Naive B cell (primary cell): Measurements from ENCODE around the gene JADE1. TPM values are rescaled to one million over a fixed set of nuclear protein-coding genes. Genes with fewer than 3 reads are reported as not detected.

Experiments used
- ATAC-seq, 2 donors: fragments of 150-1000 bp; cut with Tn5 transposase; 2 replicates each; pipeline ENCODE4 v1.10.0; 2021; ENCODE audit warnings: low read depth in 2 of 2, mild to moderate bottlenecking in 2 of 2, moderate library complexity in 2 of 2
- DNase-seq: peaks from one replicate; pipeline ENCODE4 v3.0.0; 2022
- H3K27ac Mint-ChIP-seq, 6 donors: one replicate each; pipeline ENCODE4 v1.8.0; 2020 to 2022; ENCODE audit warnings: mild to moderate bottlenecking in 6 of 6, mixed read lengths in 6 of 6, moderate library complexity in 5 of 6, inconsistent platforms in 2 of 6
- H3K27me3 Mint-ChIP-seq, 3 donors: one replicate each; pipeline ENCODE4 v1.8.0; 2021 to 2022; ENCODE audit warnings: mixed read lengths in 3 of 3, mild to moderate bottlenecking in 1 of 3
- H3K36me3 Mint-ChIP-seq, 2 donors: one replicate each; pipeline ENCODE4 v1.8.0; 2020 to 2022; ENCODE audit warnings: mixed read lengths in 2 of 2, inconsistent platforms in 1 of 2, mild to moderate bottlenecking in 1 of 2
- H3K4me1 Mint-ChIP-seq, 3 donors: one replicate each; pipeline ENCODE4 v1.8.0; 2020 to 2022; ENCODE audit warnings: mixed read lengths in 3 of 3, inconsistent platforms in 1 of 3, mild to moderate bottlenecking in 1 of 3, moderate library complexity in 1 of 3
- H3K4me3 Mint-ChIP-seq, 8 donors: one replicate each; pipeline ENCODE4 v1.8.0; 2020 to 2022; ENCODE audit warnings: mild to moderate bottlenecking in 8 of 8, mixed read lengths in 8 of 8, moderate library complexity in 8 of 8, inconsistent platforms in 2 of 8
- H3K9me3 Mint-ChIP-seq, 7 donors: one replicate each; pipeline ENCODE4 v1.8.0; 2020 to 2022; ENCODE audit warnings: mixed read lengths in 7 of 7, mild to moderate bottlenecking in 5 of 7, inconsistent platforms in 2 of 7, moderate library complexity in 1 of 7
- polyA plus RNA-seq, 6 donors: library from polyadenylated mRNA; unstranded; fragments of 300-500 nt; fragmentation: Illumina TruSeq; gene quantifications; one replicate each; pipeline ENCODE4 v1.2.3, GENCODE V29; 2021; ENCODE audit warnings: low read depth in 6 of 6

JADE1 gene
- 10 to 100 TPM; 37.4 to 63.8 (median 41.2) TPM for polyA plus RNA-seq

DNA sequence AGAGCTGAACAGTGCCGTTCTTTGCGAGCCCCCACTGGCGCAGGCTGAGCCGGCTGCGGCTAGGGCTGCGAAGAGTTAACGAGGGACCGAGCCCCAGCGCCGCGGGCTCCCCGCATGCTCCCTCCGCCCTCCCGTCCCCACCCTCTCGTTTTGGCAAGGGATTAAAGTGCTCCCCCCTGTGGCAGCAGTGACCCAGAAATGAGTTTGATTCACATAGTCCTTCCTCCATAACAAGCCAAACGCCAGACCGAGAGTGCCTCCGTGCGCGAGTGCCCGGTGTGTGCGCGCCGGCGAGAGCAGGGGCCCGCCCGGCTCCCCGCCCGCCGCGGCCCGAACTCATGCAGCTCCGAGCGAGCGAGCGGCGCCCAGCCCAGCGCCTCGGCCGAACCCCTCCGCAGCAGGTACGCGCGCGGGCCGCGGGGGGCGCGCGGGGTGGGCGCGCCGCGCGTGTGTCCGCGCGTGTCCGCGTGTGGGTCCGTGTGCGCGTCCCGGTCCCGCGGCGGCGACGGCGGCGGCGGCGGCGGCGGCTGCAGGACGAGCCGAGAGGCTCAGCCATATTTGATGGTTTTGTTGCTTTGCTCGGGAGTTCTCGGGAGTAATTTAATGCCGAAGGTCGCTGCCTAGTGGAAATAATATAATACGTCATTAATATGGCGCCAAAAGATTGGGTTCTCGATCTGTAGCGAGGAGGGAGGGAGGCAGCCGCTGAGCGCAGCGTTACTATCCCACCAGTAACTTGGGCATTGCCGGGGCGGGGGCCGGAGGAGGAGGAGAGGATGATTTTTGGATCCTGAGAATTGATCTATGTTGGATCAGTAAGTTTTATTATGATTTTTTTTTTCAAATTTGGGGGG, at the start of gene JADE1:
TSS of gene JADE1 (plus strand) at position 224 of the 854 bp plus-strand sequence. CDS start 22,059 bp downstream, outside the sequence.
- peaks cover 14 to 23% (median 16%) of the 10 kb centered on the region in 3 donors for H3K4me1 Mint-ChIP-seq
- peak within 1 kb of the TSS; percentile 94 to 100 (median 99) for H3K4me3 Mint-ChIP-seq
- peaks cover 0 to 2% (median 0%) of the 10 kb centered on the region in 7 donors for H3K9me3 Mint-ChIP-seq
- no peaks in the 10 kb centered on the region for H3K27me3 Mint-ChIP-seq
- H3K27ac Mint-ChIP-seq, result peak within 1 kb of the TSS; percentile 94 to 99 (median 98)
- H3K36me3 Mint-ChIP-seq, result no peaks in the 10 kb centered on the region
- peak; percentile 90 for DNase-seq
- peak; percentile 71 to 73 for ATAC-seq

DNA sequence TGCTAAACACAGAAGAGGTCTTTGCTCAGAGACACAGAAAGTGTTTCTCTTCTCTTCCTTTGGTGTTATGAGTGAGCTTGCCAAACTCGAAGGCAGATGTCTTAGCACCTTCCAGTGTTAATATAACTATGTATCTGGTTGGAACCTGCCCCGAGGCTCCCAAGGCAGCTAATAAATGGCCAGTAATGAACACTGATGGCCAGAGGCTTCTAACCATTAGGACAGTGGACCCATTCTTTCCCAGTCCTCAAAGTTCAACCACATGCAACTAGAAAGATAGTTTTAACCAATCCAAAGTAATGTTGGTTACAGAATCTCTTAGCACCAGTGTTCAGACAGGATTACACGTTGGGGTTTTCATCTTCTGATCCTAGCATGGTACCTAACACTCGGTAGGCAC, 42.7 kb upstream of the JADE1 start:
- no peak overlapping the region for H3K4me3 Mint-ChIP-seq
- no peak for DNase-seq
- peaks cover 0 to 4% (median 0%) of the 10 kb centered on the region in 7 donors for H3K9me3 Mint-ChIP-seq
- peaks cover 0 to 4% of the 10 kb centered on the region in 2 donors for H3K36me3 Mint-ChIP-seq
- H3K4me1 Mint-ChIP-seq, result no peaks in the 10 kb centered on the region
- peaks cover 0 to 17% (median 0%) of the 10 kb centered on the region in 3 donors for H3K27me3 Mint-ChIP-seq
- H3K27ac Mint-ChIP-seq, result no peak overlapping the region
- ATAC-seq, result no peak

GRCh38 chr4:128768373-128768996, 41.0 kb upstream of the JADE1 start:
- ATAC-seq (no peak), DNase-seq (no peak)
- Mint-ChIP-seq H3K4me1 (no peaks in the 10 kb centered on the region), H3K9me3 (peaks cover 0 to 4% (median 0%) of the 10 kb centered on the region in 7 donors), H3K4me3 (no peak overlapping the region), H3K36me3 (peaks cover 0 to 4% of the 10 kb centered on the region in 2 donors), H3K27ac (no peak overlapping the region), H3K27me3 (peaks cover 0 to 11% (median 0%) of the 10 kb centered on the region in 3 donors)

DNA sequence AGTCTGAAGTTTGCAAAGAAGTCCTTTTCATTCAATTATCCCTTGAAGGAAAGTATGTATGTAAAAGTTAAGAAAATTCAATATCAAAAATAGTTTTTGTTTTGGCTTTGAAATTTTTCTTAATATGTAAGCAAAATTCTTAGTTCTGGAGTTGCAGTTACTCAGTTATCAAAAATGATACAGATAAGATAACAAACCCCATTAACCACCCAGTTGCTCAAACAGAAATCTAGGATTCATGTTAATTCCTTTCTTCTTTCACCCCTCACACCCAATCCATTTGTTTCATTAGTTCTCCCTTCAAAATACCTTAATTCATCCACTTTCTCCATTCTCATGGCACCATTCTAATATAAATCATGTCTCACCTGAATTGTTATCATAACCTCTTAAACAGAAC, 40.5 kb upstream of the JADE1 start:
- H3K4me1 Mint-ChIP-seq, result no peaks in the 10 kb centered on the region
- no peak overlapping the region for H3K27ac Mint-ChIP-seq
- peaks cover 0 to 4% of the 10 kb centered on the region in 2 donors for H3K36me3 Mint-ChIP-seq
- H3K4me3 Mint-ChIP-seq, result no peak overlapping the region
- DNase-seq (no peak), ATAC-seq (no peak)
- H3K9me3 Mint-ChIP-seq, result peaks cover 0 to 4% (median 0%) of the 10 kb centered on the region in 7 donors
- H3K27me3 Mint-ChIP-seq, result peaks cover 0 to 11% (median 0%) of the 10 kb centered on the region in 3 donors

DNA sequence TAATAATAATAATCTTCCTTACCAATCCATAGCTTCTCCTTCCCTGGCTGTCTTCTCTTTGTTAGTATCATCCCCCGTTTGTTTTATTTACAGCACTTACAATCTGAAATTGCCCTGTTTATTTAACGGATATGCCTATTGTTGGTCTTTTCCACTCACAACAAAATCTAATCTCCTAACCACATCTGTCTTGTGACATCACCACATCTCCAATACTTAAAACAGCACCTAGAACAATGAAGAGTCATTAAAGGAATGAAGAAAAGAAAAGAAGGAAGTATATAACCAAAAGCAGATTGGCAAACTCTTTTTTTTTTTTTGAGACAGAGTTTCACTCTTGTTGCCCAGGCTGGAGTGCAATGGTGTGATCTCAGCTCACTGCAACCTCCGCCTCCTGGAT, 38.7 kb upstream of the JADE1 start:
- peaks cover 0 to 8% (median 0%) of the 10 kb centered on the region in 3 donors for H3K27me3 Mint-ChIP-seq
- no peak for ATAC-seq
- H3K4me1 Mint-ChIP-seq, result no peaks in the 10 kb centered on the region
- no peak for DNase-seq
- peak overlapping the region in 1 of 6 donors; percentile 1 for H3K27ac Mint-ChIP-seq
- H3K4me3 Mint-ChIP-seq, result no peak overlapping the region
- H3K9me3 Mint-ChIP-seq, result peaks cover 0 to 4% (median 0%) of the 10 kb centered on the region in 7 donors
- H3K36me3 Mint-ChIP-seq, result peaks cover 0 to 4% of the 10 kb centered on the region in 2 donors

- no peak overlapping the region for H3K4me3 Mint-ChIP-seq
- no peak for ATAC-seq
- H3K36me3 Mint-ChIP-seq, result no peaks in the 10 kb centered on the region
- no peaks in the 10 kb centered on the region for H3K4me1 Mint-ChIP-seq
- no peak for DNase-seq
- peaks cover 15 to 27% (median 17%) of the 10 kb centered on the region in 3 donors for H3K27me3 Mint-ChIP-seq
- peak overlapping the region in 1 of 6 donors; percentile 27 for H3K27ac Mint-ChIP-seq
- peaks cover 0 to 4% (median 0%) of the 10 kb centered on the region in 7 donors for H3K9me3 Mint-ChIP-seq
These were observed 34.0 kb upstream of the JADE1 start for GRCh38 chr4:128775477-128775876.

DNA sequence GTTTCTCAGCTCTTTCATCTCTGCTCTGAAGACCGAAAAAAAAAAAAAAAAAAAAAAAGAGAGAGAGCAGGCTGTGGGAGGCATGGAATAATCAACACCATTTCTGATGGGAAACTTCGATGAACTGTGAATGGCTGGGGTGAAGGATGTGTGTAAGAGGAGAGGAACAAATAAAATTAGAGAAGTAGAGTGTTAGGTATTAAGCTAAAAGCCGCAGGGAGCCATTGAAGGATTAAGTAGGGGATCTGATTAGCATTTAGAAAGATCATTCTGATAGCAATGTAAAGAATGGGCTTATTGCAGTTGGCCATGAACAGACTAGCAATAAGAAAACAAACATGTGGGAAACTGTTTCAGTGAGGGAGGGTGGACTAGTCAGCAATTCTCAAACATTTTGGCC, 33.6 kb upstream of the JADE1 start:
- ATAC-seq, result no peak
- Mint-ChIP-seq H3K4me1 (no peaks in the 10 kb centered on the region), H3K9me3 (peaks cover 0 to under 1% (median 0%) of the 10 kb centered on the region in 7 donors), H3K27ac (no peak overlapping the region), H3K36me3 (no peaks in the 10 kb centered on the region), H3K4me3 (no peak overlapping the region), H3K27me3 (peaks cover 15 to 23% (median 17%) of the 10 kb centered on the region in 3 donors)
- no peak for DNase-seq

GRCh38 chr4:128776794-128777216, 32.7 kb upstream of the JADE1 start:
- Mint-ChIP-seq H3K27ac (no peak overlapping the region), H3K4me1 (no peaks in the 10 kb centered on the region), H3K27me3 (peaks cover 15 to 22% (median 17%) of the 10 kb centered on the region in 3 donors), H3K4me3 (no peak overlapping the region), H3K36me3 (no peaks in the 10 kb centered on the region), H3K9me3 (no peaks in the 10 kb centered on the region)
- ATAC-seq, result no peak
- DNase-seq, result no peak

GRCh38 chr4:128780688-128781087, 28.8 kb upstream of the JADE1 start:
- H3K27me3 Mint-ChIP-seq, result peaks cover 17 to 20% (median 18%) of the 10 kb centered on the region in 3 donors
- no peak overlapping the region for H3K4me3 Mint-ChIP-seq
- DNase-seq (no peak), ATAC-seq (no peak)
- H3K4me1 Mint-ChIP-seq, result no peaks in the 10 kb centered on the region
- H3K27ac Mint-ChIP-seq, result no peak overlapping the region
- no peaks in the 10 kb centered on the region for H3K9me3 Mint-ChIP-seq
- no peaks in the 10 kb centered on the region for H3K36me3 Mint-ChIP-seq

GRCh38 chr4:128782076-128782715, 27.3 kb upstream of the JADE1 start:
- Mint-ChIP-seq H3K9me3 (no peaks in the 10 kb centered on the region), H3K4me3 (no peak overlapping the region), H3K27ac (no peak overlapping the region), H3K4me1 (no peaks in the 10 kb centered on the region), H3K36me3 (no peaks in the 10 kb centered on the region), H3K27me3 (peaks cover 6 to 13% (median 10%) of the 10 kb centered on the region in 3 donors)
- ATAC-seq (peak; percentile 70 to 72), DNase-seq (peak; percentile 17)

DNA sequence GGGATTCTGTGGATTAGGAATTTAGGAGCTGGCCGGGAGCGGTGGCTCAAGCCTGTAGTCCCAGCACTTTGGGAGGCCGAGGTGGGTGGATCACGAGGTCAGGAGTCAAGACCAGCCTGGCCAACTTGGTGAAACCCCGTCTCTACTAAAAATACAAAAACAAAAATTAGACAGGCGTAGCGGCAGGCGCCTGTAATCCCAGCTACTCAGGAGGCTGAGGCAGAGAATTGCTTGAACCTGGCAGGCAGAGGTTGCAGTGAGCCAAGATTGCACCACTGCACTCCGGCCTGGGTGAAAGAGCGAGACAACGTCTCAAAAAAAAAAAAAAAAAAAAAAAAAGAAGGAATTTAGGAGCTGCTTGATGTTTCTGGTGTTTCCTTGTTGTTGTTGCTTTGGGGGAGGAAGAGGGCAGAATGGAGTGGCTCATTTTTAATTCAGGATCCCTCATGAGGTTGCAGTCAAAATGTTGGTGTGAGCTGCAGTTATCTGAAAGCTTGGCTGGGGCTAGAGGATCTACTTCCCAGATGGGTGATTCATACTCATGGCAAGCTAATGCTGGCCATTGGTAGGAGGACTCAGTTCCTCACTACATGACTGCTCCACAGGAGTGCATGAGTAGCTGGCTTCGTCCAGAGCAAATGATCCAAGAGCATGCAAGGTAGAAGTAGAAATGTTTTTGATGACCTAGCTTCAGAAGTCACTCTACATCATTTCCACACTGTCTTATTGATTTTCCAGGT, 26.5 kb upstream of the JADE1 start:
- DNase-seq, result no peak
- Mint-ChIP-seq H3K4me3 (no peak overlapping the region), H3K36me3 (no peaks in the 10 kb centered on the region), H3K27me3 (peaks cover 6 to 11% (median 9%) of the 10 kb centered on the region in 3 donors), H3K9me3 (no peaks in the 10 kb centered on the region), H3K4me1 (no peaks in the 10 kb centered on the region), H3K27ac (no peak overlapping the region)
- no peak for ATAC-seq

GRCh38 chr4:128787509-128788311, 21.8 kb upstream of the JADE1 start:
- DNase-seq, result no peak
- Mint-ChIP-seq H3K4me3 (no peak overlapping the region), H3K9me3 (no peaks in the 10 kb centered on the region), H3K27me3 (peaks cover 0 to 8% (median 0%) of the 10 kb centered on the region in 3 donors), H3K27ac (no peak overlapping the region), H3K4me1 (no peaks in the 10 kb centered on the region), H3K36me3 (no peaks in the 10 kb centered on the region)
- no peak for ATAC-seq
